GM12878 (cell line): ENCODE data around the gene BCAN. TPM values are rescaled to one million over a fixed set of nuclear protein-coding genes. Genes with fewer than 3 reads are reported as not detected.

Experiments used
- ATAC-seq: fragments of 200-7000 bp; cut with Tn5 transposase; 3 replicates; pipeline ENCODE4 v1.9.1; 2020; ENCODE audit warnings: mild to moderate bottlenecking, moderate library complexity
- BruUV-seq: library from RNA; stranded (reverse); fragments of 400-500 nt; replicated peaks from 2 replicates; lab custom pipeline; 2021; lab: Mats Ljungman, UMichigan
- CTCF ChIA-PET: fragments of 300-600 bp; sonication (Branson Sonifier 250); formaldehyde crosslinking; extraction: SDS; loops from one replicate; lab custom pipeline; 2021; ENCODE audit warnings: inconsistent platforms; lab: Yijun Ruan, JAX
- POLR2A ChIA-PET: fragments of 350-600 bp; formaldehyde crosslinking; extraction: SDS; loops from one replicate; lab custom pipeline; 2021; ENCODE audit warnings: inconsistent platforms; lab: Charles Lee
- RAD21 ChIA-PET: fragments of 300-600 bp; sonication (Branson Sonifier 250); formaldehyde crosslinking; loops from one replicate; lab custom pipeline; 2023; ENCODE audit warnings: antibody characterized with exemption; ENCODE audit not compliant: unreplicated experiment; lab: Charles Lee
- SMC1A ChIA-PET: fragments of 300-600 bp; sonication (Branson Sonifier 250); formaldehyde crosslinking; loops from one replicate; lab custom pipeline; 2023; ENCODE audit not compliant: unreplicated experiment, uncharacterized antibody; lab: Charles Lee
- DNase-seq: peaks from one replicate; pipeline ENCODE4 v3.0.0-alpha.2; 2011; ENCODE audit warnings: low read depth, low spot score
- FAIRE-seq: peaks from 3 replicates; lab custom pipeline; 2011; peaks lifted over from hg19 to GRCh38; lab: Jason Lieb, UNC
- H2AFZ ChIP-seq: 2 replicates; pipeline ENCODE4 v1.6.0; 2011; ENCODE audit warnings: low read depth, low read length, control low read depth; ENCODE audit not compliant: control insufficient read depth
- H3K27ac ChIP-seq: 2 replicates; pipeline ENCODE4 v1.5.1; 2011; ENCODE audit warnings: control low read depth; ENCODE audit not compliant: control insufficient read depth, insufficient read depth
- H3K27me3 ChIP-seq, 2 experiments: replicated peaks in 1 of 2; 2 replicates each; pipeline versions ENCODE4 v1.6.0 to v1.6.1; 2011; ENCODE audit warnings: low read length in 1 of 2; ENCODE audit not compliant: control insufficient read depth in 2 of 2, insufficient read depth in 2 of 2
- H3K36me3 ChIP-seq, 2 experiments: 2 replicates each; pipeline ENCODE4 v1.5.1; 2011; ENCODE audit warnings: low read length in 1 of 2; ENCODE audit not compliant: control insufficient read depth in 2 of 2, insufficient read depth in 2 of 2
- H3K4me1 ChIP-seq: 2 replicates; pipeline ENCODE4 v1.6.1; 2011; ENCODE audit warnings: mild to moderate bottlenecking, low read length, moderate library complexity, mixed read lengths; ENCODE audit not compliant: control insufficient read depth, insufficient read depth
- H3K4me2 ChIP-seq: 2 replicates; pipeline ENCODE4 v1.6.0; 2011; ENCODE audit warnings: control low read depth; ENCODE audit not compliant: control insufficient read depth, insufficient read depth
- H3K4me3 ChIP-seq: fragments of 200-600 bp; sonication (generic); 2 replicates; pipeline ENCODE4 v1.5.1; 2016
- H3K79me2 ChIP-seq: 2 replicates; pipeline ENCODE4 v1.6.0; 2011; ENCODE audit warnings: low read length; ENCODE audit not compliant: control insufficient read depth, insufficient read depth
- H3K9ac ChIP-seq: 2 replicates; pipeline ENCODE4 v1.8.0; 2011; ENCODE audit warnings: low read length, control low read depth, mixed read lengths; ENCODE audit not compliant: control insufficient read depth, insufficient read depth
- H3K9me3 ChIP-seq: replicated peaks from 3 replicates; pipeline ENCODE4 v1.5.1; 2011; ENCODE audit warnings: mild to moderate bottlenecking, low read length; ENCODE audit not compliant: control insufficient read depth, insufficient read depth
- H4K20me1 ChIP-seq: 2 replicates; pipeline ENCODE4 v1.6.0; 2011; ENCODE audit not compliant: control insufficient read depth, insufficient read depth
- KAT2A ChIP-seq: conservative IDR thresholded peaks from 2 replicates; pipeline ENCODE4 v1.6.1; 2011; ENCODE audit warnings: low read depth, low read length; ENCODE audit not compliant: control insufficient read depth
- NFYA ChIP-seq: IDR thresholded peaks from 2 replicates; pipeline ENCODE4 v1.6.1; 2011; ENCODE audit warnings: low read depth, mild to moderate bottlenecking, low read length, improper control_type of control experiment, borderline replicate concordance
- REST ChIP-seq: IDR thresholded peaks from 2 replicates; pipeline ENCODE4 v1.6.1; 2012; ENCODE audit warnings: mild to moderate bottlenecking, low read depth, low read length
- WGBS: methylation state at CpG from one replicate; pipeline ENCODE4 v1.1.6; 2016; ENCODE audit warnings: low lambda C conversion rate; ENCODE audit not compliant: insufficient replicate concordance, insufficient coverage; ENCODE audit errors: missing lambda C conversion rate; 5-methylcytosine and 5-hydroxymethylcytosine counted together
- in situ Hi-C: fragments of 300-500 bp; cut with MboI; formaldehyde crosslinking; loops from 9 replicates; pipeline ENCODE4 v1.14.3; 2018; ENCODE audit warnings: mixed read lengths
- intact Hi-C: fragments of 100-400 bp; cut with micrococcal nuclease; formaldehyde crosslinking; loops from one replicate; pipeline ENCODE4 v1.14.2; 2022; ENCODE audit not compliant: unreplicated experiment
- polyA plus RNA-seq, 11 experiments: library from polyadenylated mRNA; depleted of rRNA in 4 of 11; unstranded in 6 of 11; stranded (reverse) in 5 of 11; fragments of >200 nt; fragmentation: Nextera tagmentation in 4 of 11; fragmentation: Illumina TruSeq in 1 of 11; extraction: Ambion mirVana in 4 of 11; extraction: Trizol in 1 of 11; gene quantifications; 1 replicate in 1 of 11; 2 replicates in 10 of 11; pipeline versions ENCODE4 v1.2.1 to v1.2.3, GENCODE V29; 2011 to 2016; ENCODE audit warnings: inconsistent platforms in 2 of 11, missing spikeins in 2 of 11, low read depth in 1 of 11
- total RNA-seq, 4 experiments: library from RNA; depleted of rRNA in 3 of 4; stranded (reverse); fragments of >200 nt in 3 of 4; fragmentation: Illumina TruSeq in 1 of 4; extraction: Trizol in 1 of 4; gene quantifications; 2 replicates each; pipeline versions ENCODE4 v1.2.1 to v1.2.3, GENCODE V29; 2013 to 2021

Gene BCAN
- total and polyA plus RNA-seq, 10 of the 15 experiments (the other 5 are each of a cell fraction or from before 2014, with no cell fraction given), result 0.05 to 1.3 (median 0.18) TPM; not detected in 1

DNA sequence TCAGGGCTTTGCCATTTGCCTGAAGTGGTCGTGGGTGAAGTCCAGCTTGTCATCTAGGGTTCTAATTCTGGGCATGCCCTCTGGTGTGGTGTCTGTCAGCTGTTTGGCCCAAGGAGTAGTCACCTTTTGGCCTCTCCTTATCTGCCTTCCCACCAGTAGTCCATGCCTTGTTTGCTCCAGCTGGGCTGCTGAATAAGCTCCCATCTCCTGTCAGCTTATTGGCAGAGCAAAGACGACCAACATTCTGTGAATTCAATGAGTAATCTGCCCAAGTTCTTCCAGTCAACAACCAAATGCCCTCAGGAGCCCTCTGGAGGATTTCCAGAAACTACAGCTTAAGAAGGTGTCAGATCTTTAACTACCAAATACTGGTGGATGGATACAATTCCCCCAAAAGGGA lies 7.0 kb downstream of the BCAN start (continued):
- TF ChIP-seq KAT2A, result no peak

GRCh38 chr1:156652131-156652991 lies 10.4 kb downstream of the BCAN start:
- 0 out of 4 replicates have a peak, but pooled peaks cover 0 to 2% of the 10 kb centered on the region in 2 experiments for H3K27me3 ChIP-seq
- CTCF ChIA-PET, result interaction anchor here (0.7 to 3.3 kb wide), 3 partner anchors 9 to 25 kb away, joined by 3 to 17 read pairs (median 4); no protein-coding TSS in a partner anchor
- H3K4me2 ChIP-seq, result no peak overlapping the region
- peaks cover 9% of the 10 kb centered on the region for H3K4me1 ChIP-seq
- no peaks in the 10 kb centered on the region for H3K36me3 ChIP-seq
- H4K20me1 ChIP-seq, result peaks cover 5% of the 10 kb centered on the region; the same call in 1 of the 2 replicates
- TF ChIP-seq REST (peak; percentile 87), NFYA (no peak)
- no peak overlapping the region for H3K27ac ChIP-seq
- DNase-seq, result no peak
- intact Hi-C loops (no loop called here), in situ Hi-C loops (no loop called here)
- no peak overlapping the region for H3K9ac ChIP-seq
- 62% methylated on average over 13 of the region's 16 CpGs for WGBS
- H3K4me3 ChIP-seq, result no peak overlapping the region
- SMC1A ChIA-PET, result interaction anchor here (0.7 kb wide), 1 partner anchor 9 kb away, joined by 3 read pairs; no protein-coding TSS in a partner anchor
- no peak for ATAC-seq
- no peaks in the 10 kb centered on the region for H3K9me3 ChIP-seq
- no TSS peak for BruUV-seq
- no peak overlapping the region for H2AFZ ChIP-seq
- POLR2A ChIA-PET, result no interaction called here
- RAD21 ChIA-PET, result no interaction called here
- H3K79me2 ChIP-seq, result no peaks in the 10 kb centered on the region
- no peak for FAIRE-seq
